Suprapubic skin (tissue), 4 donors: Measurements from ENCODE around the gene PPP1R13B. TPM values are rescaled to one million over a fixed set of nuclear protein-coding genes. Genes with fewer than 3 reads are reported as not detected.
A peak's percentile ranks its signal among the peaks of the same experiment; 100 is the strongest.

ENCODE experiments used
- DNase-seq, 2 donors: peaks; one replicate each; pipeline ENCODE4 v3.0.0-alpha.2; 2019; ENCODE audit warnings: low spot score in 2 of 2
- H3K27ac ChIP-seq: fragments of 200-600 bp; sonication (generic); one replicate; pipeline ENCODE4 v1.5.1; 2019
- H3K27me3 ChIP-seq: fragments of 200-600 bp; sonication (generic); one replicate; pipeline ENCODE4 v1.5.1; 2019
- H3K36me3 ChIP-seq: fragments of 200-600 bp; sonication (generic); one replicate; pipeline ENCODE4 v1.5.1; 2019
- H3K4me1 ChIP-seq: fragments of 200-600 bp; sonication (generic); one replicate; pipeline ENCODE4 v1.5.1; 2019
- H3K4me3 ChIP-seq: fragments of 200-600 bp; sonication (generic); one replicate; pipeline ENCODE4 v1.5.1; 2019; ENCODE audit warnings: mild to moderate bottlenecking
- H3K9me3 ChIP-seq: fragments of 200-600 bp; sonication (generic); one replicate; pipeline ENCODE4 v1.5.1; 2019
- EP300 ChIP-seq: sonication (generic); formaldehyde crosslinking; IDR thresholded peaks from one replicate; pipeline ENCODE4 v1.6.1; 2017; ENCODE audit warnings: antibody characterized with exemption
- POLR2A ChIP-seq, 2 donors: fragments of 450-650 bp; IDR thresholded peaks; one replicate each; pipeline ENCODE4 v1.6.1; 2017; ENCODE audit warnings: antibody characterized with exemption in 2 of 2, mild to moderate bottlenecking in 2 of 2, moderate library complexity in 2 of 2
- POLR2AphosphoS5 ChIP-seq, 3 donors: sonication (generic); formaldehyde crosslinking; IDR thresholded peaks; one replicate each; pipeline ENCODE4 v1.6.1; 2017; ENCODE audit warnings: antibody characterized with exemption in 3 of 3
- WGBS: methylation state at CpG from one replicate; pipeline ENCODE4 v1.1.5; 2018; 5-methylcytosine and 5-hydroxymethylcytosine counted together
- total RNA-seq, 4 donors: library from RNA; depleted of rRNA; stranded (reverse); fragments of >200 nt; gene quantifications; one replicate each; pipeline ENCODE4 v1.1.0, GENCODE V29; 2016
- TF ChIP-seq, protein P1 (sequence below), 2 donors: fragments of 200-600 bp in 1 of 2; fragments of 450-650 bp in 1 of 2; sonication (generic) in 1 of 2; IDR thresholded peaks; one replicate each; pipeline ENCODE4 v1.5.1; 2016 to 2019; ENCODE audit warnings: antibody characterized with exemption in 2 of 2, mild to moderate bottlenecking in 1 of 2, moderate library complexity in 1 of 2

PPP1R13B gene
- total RNA-seq, 4 donors from 2014 or later, result 21.7 to 51.6 (median 36.4) TPM

DNA sequence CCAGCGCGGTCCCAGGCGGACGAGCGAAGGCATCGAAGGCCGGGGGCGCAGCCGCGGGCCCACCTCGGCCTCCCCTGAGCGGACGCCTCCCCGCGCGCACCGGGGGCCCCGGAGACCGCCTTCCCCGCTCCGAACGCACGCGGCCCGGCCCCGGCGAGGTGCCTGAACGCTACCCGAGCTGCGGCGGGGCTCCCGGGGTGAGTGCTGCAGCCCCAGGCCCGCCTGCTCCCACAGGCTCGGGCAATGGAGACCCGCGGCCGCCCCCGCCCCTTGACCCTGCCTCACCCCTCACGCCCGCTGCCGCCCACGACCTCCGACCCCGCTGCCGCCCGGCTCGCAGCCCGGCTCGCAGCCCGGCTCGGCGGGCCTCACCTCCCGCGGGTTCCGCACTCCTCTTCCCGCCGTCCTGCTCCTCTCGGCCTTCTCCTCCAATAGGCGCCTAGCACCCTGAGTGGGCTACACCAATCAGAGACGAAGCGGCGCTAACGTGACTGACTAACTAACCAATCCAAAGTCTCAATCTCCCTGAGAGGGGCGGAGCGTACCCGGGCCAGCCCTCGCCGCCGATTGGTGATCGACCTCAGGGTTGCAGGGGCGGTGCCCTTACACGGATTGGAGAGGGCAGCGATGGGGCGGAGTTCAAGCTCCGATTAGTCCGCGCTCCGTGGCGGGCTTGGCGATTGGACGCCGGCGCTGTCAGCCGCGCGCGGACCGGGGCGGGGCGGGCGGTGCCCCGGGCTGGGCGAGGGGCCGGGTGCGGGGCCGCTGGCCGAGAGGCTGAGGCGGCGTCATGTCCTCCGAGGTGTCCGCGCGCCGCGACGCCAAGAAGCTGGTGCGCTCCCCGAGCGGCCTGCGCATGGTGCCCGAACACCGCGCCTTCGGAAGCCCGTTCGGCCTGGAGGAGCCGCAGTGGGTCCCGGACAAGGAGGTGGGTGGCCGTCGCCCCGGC, 132.0 kb downstream of the PPP1R13B start, which contains the start of the genes XRCC3 and ZFYVE21:
XRCC3 (minus strand) TSS at position 400 of the 949 bp plus-strand sequence. CDS start 4,364 bp downstream, outside the sequence.
ZFYVE21 (plus strand) TSS at position 759 of the 949 bp plus-strand sequence; CDS start at position 791, 32 bp downstream.
- TF ChIP-seq, protein P1, sequence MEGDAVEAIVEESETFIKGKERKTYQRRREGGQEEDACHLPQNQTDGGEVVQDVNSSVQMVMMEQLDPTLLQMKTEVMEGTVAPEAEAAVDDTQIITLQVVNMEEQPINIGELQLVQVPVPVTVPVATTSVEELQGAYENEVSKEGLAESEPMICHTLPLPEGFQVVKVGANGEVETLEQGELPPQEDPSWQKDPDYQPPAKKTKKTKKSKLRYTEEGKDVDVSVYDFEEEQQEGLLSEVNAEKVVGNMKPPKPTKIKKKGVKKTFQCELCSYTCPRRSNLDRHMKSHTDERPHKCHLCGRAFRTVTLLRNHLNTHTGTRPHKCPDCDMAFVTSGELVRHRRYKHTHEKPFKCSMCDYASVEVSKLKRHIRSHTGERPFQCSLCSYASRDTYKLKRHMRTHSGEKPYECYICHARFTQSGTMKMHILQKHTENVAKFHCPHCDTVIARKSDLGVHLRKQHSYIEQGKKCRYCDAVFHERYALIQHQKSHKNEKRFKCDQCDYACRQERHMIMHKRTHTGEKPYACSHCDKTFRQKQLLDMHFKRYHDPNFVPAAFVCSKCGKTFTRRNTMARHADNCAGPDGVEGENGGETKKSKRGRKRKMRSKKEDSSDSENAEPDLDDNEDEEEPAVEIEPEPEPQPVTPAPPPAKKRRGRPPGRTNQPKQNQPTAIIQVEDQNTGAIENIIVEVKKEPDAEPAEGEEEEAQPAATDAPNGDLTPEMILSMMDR (IDR thresholded peaks at IDR 0.05), result no peak
- peak in 2 of 3 donors; percentile 4 to 68 for TF ChIP-seq POLR2AphosphoS5 (IDR thresholded peaks at IDR 0.05)
- TF ChIP-seq POLR2A (IDR thresholded peaks at IDR 0.05), result peak in 1 of 2 donors; percentile 73
- TF ChIP-seq EP300, result no peak
- 2% methylated on average over 17 of the region's 121 CpGs for WGBS

DNA sequence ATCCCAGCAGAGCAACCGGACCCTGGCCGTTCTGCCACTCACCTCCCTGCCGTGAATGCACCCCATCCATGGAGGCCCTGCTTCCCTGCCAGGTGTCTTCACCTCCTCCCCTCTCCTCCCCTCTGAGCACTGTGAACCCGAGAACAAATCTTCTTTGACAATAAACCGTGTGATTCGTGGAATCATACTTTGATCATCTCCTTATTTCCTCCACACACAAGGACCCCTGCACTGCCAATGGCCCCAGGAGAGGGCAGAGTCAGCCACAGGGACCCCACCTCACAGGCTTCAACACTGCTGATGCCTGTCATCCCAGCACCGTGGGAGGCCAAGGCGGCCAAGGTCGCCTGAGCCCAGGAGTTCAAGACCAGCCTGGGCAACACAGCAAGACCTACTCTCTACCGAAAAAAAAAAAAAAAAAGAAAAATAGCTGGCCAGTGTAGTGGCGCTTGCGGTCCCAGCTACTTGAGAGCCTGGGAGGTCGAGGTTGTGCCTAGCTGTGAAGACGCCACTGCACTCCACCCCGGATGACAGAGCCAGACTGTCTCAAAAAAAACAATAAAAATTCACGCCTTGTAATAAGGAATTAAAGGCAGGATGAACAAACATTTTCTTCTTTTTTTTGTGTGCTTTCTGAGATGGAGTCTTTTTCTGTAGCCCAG, 133.2 kb downstream of the PPP1R13B start:
- Histone ChIP-seq H3K27me3 (no peaks in the 10 kb centered on the region), H3K4me3 (peak overlapping the region; percentile 78), H3K36me3 (no peaks in the 10 kb centered on the region), H3K4me1 (peaks cover 90% of the 10 kb centered on the region), H3K27ac (no peak overlapping the region), H3K9me3 (no peaks in the 10 kb centered on the region)
- 58% methylated on average over 16 of the region's 16 CpGs for WGBS
- DNase-seq, result no peak
- TF ChIP-seq EP300 (no peak), POLR2A (IDR thresholded peaks at IDR 0.05) (no peak), POLR2AphosphoS5 (IDR thresholded peaks at IDR 0.05) (no peak)
- TF ChIP-seq, protein P1 (IDR thresholded peaks at IDR 0.05), result no peak

More for the DNA sequence above, 132.0 kb downstream of the PPP1R13B start, which contains the start of the genes XRCC3 and ZFYVE21:
- Histone ChIP-seq H3K9me3 (no peaks in the 10 kb centered on the region), H3K27me3 (no peaks in the 10 kb centered on the region), H3K36me3 (no peaks in the 10 kb centered on the region), H3K4me1 (peaks cover 84% of the 10 kb centered on the region), H3K4me3 (peak within 1 kb of the TSS; percentile 78), H3K27ac (peak within 1 kb of the TSS; percentile 94)
- peak; percentile 100 for DNase-seq

DNA sequence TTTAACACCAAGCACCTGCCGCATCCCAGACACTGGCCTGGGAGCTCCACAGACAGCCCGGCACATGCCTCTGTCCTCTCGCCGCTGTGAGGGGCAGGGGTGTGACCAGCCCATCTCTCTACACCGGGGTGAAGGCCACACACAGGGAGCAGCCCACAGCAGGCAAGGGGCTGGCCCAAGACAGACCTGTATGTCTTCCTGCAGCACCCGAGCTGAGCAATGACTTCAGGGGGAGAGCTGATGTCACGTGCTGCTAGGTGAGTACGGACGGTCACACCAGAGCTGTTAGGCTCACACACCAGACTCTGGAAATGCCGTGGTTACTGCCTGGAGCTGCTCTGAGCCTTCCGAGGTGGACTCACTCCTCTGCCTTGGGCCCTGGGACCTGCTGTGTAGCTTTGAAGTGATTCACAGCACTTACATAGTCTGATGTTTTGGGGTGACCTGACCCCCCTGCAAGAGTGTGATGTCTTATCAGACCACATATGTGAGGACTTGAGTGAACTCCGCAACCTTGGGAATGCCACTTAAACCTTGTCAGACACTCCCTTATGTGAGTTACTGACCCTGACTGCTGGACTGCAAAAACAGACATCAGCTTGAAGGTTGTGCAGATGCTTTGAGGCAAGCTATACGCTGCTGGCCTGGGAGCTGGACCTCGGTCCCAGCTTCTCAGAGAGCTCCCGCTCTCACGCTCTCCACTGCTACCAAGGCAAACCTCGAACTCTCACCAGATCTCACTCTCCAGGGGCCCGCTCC, 133.9 kb downstream of the PPP1R13B start:
- peaks cover 90% of the 10 kb centered on the region for H3K4me1 ChIP-seq
- no peaks in the 10 kb centered on the region for H3K36me3 ChIP-seq
- 84% methylated on average over 10 of the region's 18 CpGs for WGBS
- no peak for DNase-seq
- no peaks in the 10 kb centered on the region for H3K27me3 ChIP-seq
- peak overlapping the region; percentile 84 for H3K27ac ChIP-seq
- TF ChIP-seq EP300 (no peak), POLR2AphosphoS5 (IDR thresholded peaks at IDR 0.05) (no peak), POLR2A (IDR thresholded peaks at IDR 0.05) (no peak)
- TF ChIP-seq, protein P1 (IDR thresholded peaks at IDR 0.05), result no peak
- H3K4me3 ChIP-seq, result no peak overlapping the region
- no peaks in the 10 kb centered on the region for H3K9me3 ChIP-seq

DNA sequence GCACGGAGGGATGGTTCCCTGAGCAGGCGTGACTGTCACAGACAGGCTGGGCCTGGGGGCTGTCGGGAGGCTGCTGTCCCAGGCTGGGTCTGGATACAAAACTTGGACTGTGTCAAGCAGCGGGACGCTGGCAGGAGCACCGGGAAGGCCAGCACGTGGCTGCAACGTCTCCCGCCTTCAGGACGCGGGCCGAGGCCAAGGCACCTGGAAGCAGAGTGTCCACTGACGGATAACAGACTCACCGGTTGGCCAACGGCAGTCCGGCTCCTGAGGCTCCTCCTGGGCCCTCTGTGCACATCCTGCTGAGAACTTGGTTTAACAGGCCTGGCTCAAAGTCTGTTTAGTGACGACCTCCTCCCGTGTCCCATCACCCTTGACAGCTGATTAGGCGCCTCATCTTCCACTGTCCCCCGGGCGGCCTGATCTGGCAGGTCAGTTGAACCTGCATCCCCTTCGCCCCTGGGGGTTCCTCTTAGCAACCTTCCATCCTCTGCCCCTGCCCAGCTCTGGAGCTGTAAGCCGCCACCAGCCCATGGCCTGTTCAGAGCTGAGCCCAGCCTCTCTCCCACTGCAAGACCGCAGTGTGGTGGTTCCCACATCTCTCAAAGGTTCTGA, 134.6 kb downstream of the PPP1R13B start:
- TF ChIP-seq POLR2AphosphoS5 (IDR thresholded peaks at IDR 0.05) (peak in 1 of 3 donors; percentile 7), EP300 (no peak)
- Histone ChIP-seq H3K27me3 (no peaks in the 10 kb centered on the region), H3K27ac (peak overlapping the region; percentile 84), H3K36me3 (peaks cover 4% of the 10 kb centered on the region), H3K4me1 (peaks cover 90% of the 10 kb centered on the region), H3K9me3 (no peaks in the 10 kb centered on the region), H3K4me3 (no peak overlapping the region)
- WGBS, result 84% methylated on average over 9 of the region's 24 CpGs
- DNase-seq, result no peak
